Neutrophil (primary cell): ENCODE data around the gene NTM.

Source experiments
- H3K27ac ChIP-seq: fragments of 200-600 bp; sonication (generic); 2 replicates; pipeline ENCODE4 v1.5.1; 2016; ENCODE audit warnings: mild to moderate bottlenecking, moderate library complexity
- H3K27me3 ChIP-seq: fragments of 200-600 bp; sonication (generic); 2 replicates; pipeline ENCODE4 v1.6.0; 2016; ENCODE audit warnings: mild to moderate bottlenecking
- H3K36me3 ChIP-seq: fragments of 200-600 bp; sonication (generic); 2 replicates; pipeline ENCODE4 v1.5.1; 2017
- H3K4me1 ChIP-seq, 2 experiments: fragments of 200-600 bp in 1 of 2; sonication (generic) in 1 of 2; 1 replicate in 1 of 2; 2 replicates in 1 of 2; pipeline versions ENCODE4 v1.5.1 to v1.6.1; 2013 to 2016; ENCODE audit warnings: low read depth in 1 of 2, low read length in 1 of 2, mild to moderate bottlenecking in 1 of 2, moderate library complexity in 1 of 2; ENCODE audit not compliant: control insufficient read depth in 1 of 2, insufficient read depth in 1 of 2
- H3K4me3 ChIP-seq, 2 experiments: fragments of 200-600 bp in 1 of 2; sonication (generic) in 1 of 2; 1 replicate in 1 of 2; 2 replicates in 1 of 2; pipeline ENCODE4 v1.5.1; 2013 to 2016; ENCODE audit warnings: low read depth in 1 of 2, low read length in 1 of 2, mild to moderate bottlenecking in 1 of 2, moderate library complexity in 1 of 2
- H3K9me3 ChIP-seq: fragments of 200-600 bp; sonication (generic); 2 replicates; pipeline ENCODE4 v1.5.1; 2016
- CTCF ChIP-seq: fragments of 200-600 bp; sonication (generic); IDR thresholded peaks from 2 replicates; pipeline ENCODE4 v1.5.1; 2016; ENCODE audit warnings: antibody characterized with exemption

NTM gene

GRCh38 chr11:131350872-131351271 is 19.5 kb upstream of the NTM start:
- TF ChIP-seq CTCF = no peak
- no peaks in the 10 kb centered on the region for H3K27me3 ChIP-seq
- H3K4me3 ChIP-seq = no peak overlapping the region
- no peak overlapping the region for H3K27ac ChIP-seq
- H3K36me3 ChIP-seq = no peaks in the 10 kb centered on the region
- no peaks in the 10 kb centered on the region for H3K9me3 ChIP-seq
- H3K4me1 ChIP-seq = no peaks in the 10 kb centered on the region

GRCh38 chr11:131351848-131352247 is 18.6 kb upstream of the NTM start:
- no peaks in the 10 kb centered on the region for H3K4me1 ChIP-seq
- H3K4me3 ChIP-seq = no peak overlapping the region
- H3K36me3 ChIP-seq = no peaks in the 10 kb centered on the region
- H3K9me3 ChIP-seq = no peaks in the 10 kb centered on the region
- no peak for TF ChIP-seq CTCF
- H3K27me3 ChIP-seq = no peaks in the 10 kb centered on the region
- H3K27ac ChIP-seq = no peak overlapping the region

GRCh38 chr11:131353766-131354165 is 16.6 kb upstream of the NTM start:
- no peaks in the 10 kb centered on the region for H3K4me1 ChIP-seq
- H3K27me3 ChIP-seq = no peaks in the 10 kb centered on the region
- TF ChIP-seq CTCF = no peak
- no peak overlapping the region for H3K4me3 ChIP-seq
- H3K36me3 ChIP-seq = no peaks in the 10 kb centered on the region
- H3K27ac ChIP-seq = no peak overlapping the region
- H3K9me3 ChIP-seq = no peaks in the 10 kb centered on the region

GRCh38 chr11:131354251-131354701 is 16.1 kb upstream of the NTM start:
- H3K27ac ChIP-seq = no peak overlapping the region
- no peaks in the 10 kb centered on the region for H3K36me3 ChIP-seq
- H3K9me3 ChIP-seq = no peaks in the 10 kb centered on the region
- H3K27me3 ChIP-seq = no peaks in the 10 kb centered on the region
- TF ChIP-seq CTCF = no peak
- H3K4me1 ChIP-seq = no peaks in the 10 kb centered on the region
- no peak overlapping the region for H3K4me3 ChIP-seq

GRCh38 chr11:131356206-131356605 is 14.2 kb upstream of the NTM start:
- Histone ChIP-seq H3K36me3 (no peaks in the 10 kb centered on the region), H3K9me3 (no peaks in the 10 kb centered on the region), H3K4me1 (no peaks in the 10 kb centered on the region), H3K27ac (no peak overlapping the region), H3K27me3 (no peaks in the 10 kb centered on the region), H3K4me3 (no peak overlapping the region)
- no peak for TF ChIP-seq CTCF
